Choroid plexus epithelial cell (primary cell): ENCODE data around the gene CIDEB.

Source experiments
- DNase-seq: peaks from one replicate; pipeline ENCODE4 v3.0.0-alpha.2; 2010; ENCODE audit warnings: low read depth
- H3K4me3 ChIP-seq: 2 replicates; pipeline ENCODE4 v1.5.1; 2011; ENCODE audit warnings: low read depth, mild to moderate bottlenecking, control low read depth, low read length, moderate library complexity
- TF ChIP-seq, protein P1 (sequence below): conservative IDR thresholded peaks from 2 replicates; pipeline ENCODE4 v1.5.1; 2011; ENCODE audit warnings: low read depth, mild to moderate bottlenecking, control low read depth, inconsistent platforms, low read length, moderate library complexity

CIDEB gene

GRCh38 chr14:24325963-24326362, 18.2 kb upstream of the CIDEB start:
- H3K4me3 ChIP-seq: no peak overlapping the region
- DNase-seq: no peak
- TF ChIP-seq, protein P1, sequence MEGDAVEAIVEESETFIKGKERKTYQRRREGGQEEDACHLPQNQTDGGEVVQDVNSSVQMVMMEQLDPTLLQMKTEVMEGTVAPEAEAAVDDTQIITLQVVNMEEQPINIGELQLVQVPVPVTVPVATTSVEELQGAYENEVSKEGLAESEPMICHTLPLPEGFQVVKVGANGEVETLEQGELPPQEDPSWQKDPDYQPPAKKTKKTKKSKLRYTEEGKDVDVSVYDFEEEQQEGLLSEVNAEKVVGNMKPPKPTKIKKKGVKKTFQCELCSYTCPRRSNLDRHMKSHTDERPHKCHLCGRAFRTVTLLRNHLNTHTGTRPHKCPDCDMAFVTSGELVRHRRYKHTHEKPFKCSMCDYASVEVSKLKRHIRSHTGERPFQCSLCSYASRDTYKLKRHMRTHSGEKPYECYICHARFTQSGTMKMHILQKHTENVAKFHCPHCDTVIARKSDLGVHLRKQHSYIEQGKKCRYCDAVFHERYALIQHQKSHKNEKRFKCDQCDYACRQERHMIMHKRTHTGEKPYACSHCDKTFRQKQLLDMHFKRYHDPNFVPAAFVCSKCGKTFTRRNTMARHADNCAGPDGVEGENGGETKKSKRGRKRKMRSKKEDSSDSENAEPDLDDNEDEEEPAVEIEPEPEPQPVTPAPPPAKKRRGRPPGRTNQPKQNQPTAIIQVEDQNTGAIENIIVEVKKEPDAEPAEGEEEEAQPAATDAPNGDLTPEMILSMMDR: no peak

- TF ChIP-seq, protein P1: no peak
- no peak overlapping the region for H3K4me3 ChIP-seq
- no peak for DNase-seq
These were observed 17.3 kb upstream of the CIDEB start for GRCh38 chr14:24325041-24325530.

GRCh38 chr14:24324024-24324423, 16.2 kb upstream of the CIDEB start:
- no peak overlapping the region for H3K4me3 ChIP-seq
- TF ChIP-seq, protein P1: no peak
- DNase-seq: no peak

- DNase-seq: no peak
- TF ChIP-seq, protein P1: no peak
- no peak overlapping the region for H3K4me3 ChIP-seq
These were observed 15.6 kb upstream of the CIDEB start for GRCh38 chr14:24323341-24323740.

DNA sequence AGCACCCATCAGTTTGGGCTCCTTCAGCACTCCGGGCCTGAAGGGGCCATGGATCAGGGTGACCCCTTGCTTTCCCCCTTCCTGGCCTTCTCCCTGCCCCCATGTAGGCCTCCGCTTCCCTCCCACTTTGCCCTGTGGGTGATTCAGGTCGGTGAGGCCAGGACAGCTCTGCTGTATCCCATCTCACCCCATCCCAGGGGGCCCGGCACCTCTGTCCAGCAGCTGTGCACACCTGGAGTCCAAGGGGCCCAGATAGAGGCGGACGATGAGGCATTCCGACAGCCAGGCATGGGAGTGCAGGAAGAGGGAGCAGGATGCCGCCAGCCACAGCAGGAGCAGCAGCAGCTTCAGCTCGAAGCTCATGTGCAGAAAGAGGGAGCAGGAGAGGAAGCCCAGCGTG, 14.9 kb upstream of the CIDEB start:
- TF ChIP-seq, protein P1: no peak
- DNase-seq: no peak
- no peak overlapping the region for H3K4me3 ChIP-seq

GRCh38 chr14:24321212-24321975, 13.6 kb upstream of the CIDEB start:
- H3K4me3 ChIP-seq: no peak overlapping the region
- TF ChIP-seq, protein P1: no peak
- DNase-seq: peak; percentile 40
